ENCODE results near the gene PSRC1.
A peak's percentile ranks its signal among the peaks of the same experiment; 100 is the strongest.

The PSRC1 gene

DNA sequence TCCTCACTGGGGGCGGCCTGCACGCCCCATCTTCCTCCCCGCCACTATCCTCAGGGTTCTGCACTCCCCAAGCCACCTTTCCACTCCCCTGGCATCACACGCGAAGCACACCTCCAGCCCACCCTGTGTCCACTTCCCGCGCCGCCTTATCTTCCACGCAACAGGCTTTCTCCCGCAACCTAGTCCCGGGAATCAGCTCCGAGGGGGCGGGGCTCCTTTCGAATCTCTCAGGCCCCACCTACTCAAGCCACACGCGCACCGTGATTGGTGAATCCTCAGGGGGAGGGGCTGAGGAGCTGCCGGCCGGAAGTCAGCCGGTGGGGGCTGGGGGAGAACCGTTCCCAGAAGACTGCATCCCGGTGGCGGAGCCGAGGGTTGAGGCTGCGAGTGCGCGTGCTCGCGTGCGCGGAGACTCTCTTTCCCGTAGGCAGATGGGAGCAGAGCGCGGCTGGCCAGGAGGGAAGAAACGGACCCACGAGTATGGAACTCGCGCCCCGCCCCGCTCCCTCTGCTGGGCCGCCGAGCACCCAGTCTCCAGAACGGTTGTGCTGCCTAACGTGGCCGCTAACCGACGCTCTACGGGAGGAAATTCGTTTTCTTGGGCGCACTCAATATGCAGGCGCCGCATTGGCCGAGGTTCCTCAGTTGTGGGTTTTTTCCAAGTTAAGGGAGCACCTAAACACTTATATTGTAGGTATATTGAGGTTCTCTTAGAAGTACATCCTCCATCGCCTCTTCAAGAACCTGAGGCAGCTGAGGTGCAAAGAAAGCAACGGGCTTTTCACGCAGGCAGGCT, at the start of gene PSRC1:
Gene PSRC1 (minus strand): TSS at position 194 of the 796 bp plus-strand sequence.
- TF ChIP-seq, protein P1, sequence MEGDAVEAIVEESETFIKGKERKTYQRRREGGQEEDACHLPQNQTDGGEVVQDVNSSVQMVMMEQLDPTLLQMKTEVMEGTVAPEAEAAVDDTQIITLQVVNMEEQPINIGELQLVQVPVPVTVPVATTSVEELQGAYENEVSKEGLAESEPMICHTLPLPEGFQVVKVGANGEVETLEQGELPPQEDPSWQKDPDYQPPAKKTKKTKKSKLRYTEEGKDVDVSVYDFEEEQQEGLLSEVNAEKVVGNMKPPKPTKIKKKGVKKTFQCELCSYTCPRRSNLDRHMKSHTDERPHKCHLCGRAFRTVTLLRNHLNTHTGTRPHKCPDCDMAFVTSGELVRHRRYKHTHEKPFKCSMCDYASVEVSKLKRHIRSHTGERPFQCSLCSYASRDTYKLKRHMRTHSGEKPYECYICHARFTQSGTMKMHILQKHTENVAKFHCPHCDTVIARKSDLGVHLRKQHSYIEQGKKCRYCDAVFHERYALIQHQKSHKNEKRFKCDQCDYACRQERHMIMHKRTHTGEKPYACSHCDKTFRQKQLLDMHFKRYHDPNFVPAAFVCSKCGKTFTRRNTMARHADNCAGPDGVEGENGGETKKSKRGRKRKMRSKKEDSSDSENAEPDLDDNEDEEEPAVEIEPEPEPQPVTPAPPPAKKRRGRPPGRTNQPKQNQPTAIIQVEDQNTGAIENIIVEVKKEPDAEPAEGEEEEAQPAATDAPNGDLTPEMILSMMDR (IDR thresholded peaks at IDR 0.05; ENCODE audit: control insufficient read depth, extremely low read depth, insufficient read depth) = peak; percentile 37
- H3K4me3 ChIP-seq (ENCODE audit: low read depth, low read length) = peak within 1 kb of the TSS; percentile 81
- peak; percentile 83 for DNase-seq (ENCODE audit: low read depth)

DNA sequence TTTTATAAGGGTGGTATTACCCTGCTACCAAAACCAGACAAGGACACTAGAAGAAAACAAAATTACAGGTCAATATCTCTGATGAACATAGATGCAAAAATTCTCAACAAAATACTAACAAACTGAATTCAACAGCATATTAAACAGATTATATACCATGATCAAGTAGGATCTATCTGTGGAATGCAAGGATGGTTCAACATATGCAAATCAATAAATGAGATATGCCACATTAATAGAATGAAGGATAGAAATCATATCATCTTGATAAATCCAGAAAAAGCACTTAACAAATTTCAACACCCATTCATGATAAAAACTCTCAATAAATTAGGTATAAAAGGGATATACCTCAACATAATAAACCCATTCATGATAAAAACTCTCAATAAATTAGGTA, 48.2 kb upstream of the PSRC1 start:
- no peak overlapping the region for H3K4me3 ChIP-seq (ENCODE audit: low read depth, low read length)
- DNase-seq (ENCODE audit: low read depth) = no peak
- TF ChIP-seq, protein P1 (IDR thresholded peaks at IDR 0.05; ENCODE audit: control insufficient read depth, extremely low read depth, insufficient read depth) = no peak

DNA sequence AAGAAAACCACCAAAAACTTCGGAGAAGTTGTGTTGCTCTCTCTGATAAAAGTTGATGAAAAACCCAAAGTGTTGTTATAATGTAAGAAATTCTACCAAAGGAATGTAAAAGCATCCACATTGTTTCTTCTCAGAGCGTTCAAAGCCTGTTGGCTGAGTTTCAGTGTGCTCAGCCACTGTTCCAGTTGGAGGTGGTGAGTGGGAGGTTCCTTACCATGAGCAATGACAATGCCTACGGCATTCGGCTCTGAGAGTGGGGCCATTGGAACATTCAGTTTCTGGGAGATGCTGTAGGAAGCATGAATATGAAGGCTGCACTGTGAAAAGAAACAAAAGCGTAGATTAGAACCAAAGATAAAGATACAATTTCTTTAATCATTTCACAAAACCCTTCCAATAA, 44.3 kb upstream of the PSRC1 start:
- H3K4me3 ChIP-seq (ENCODE audit: low read depth, low read length) = no peak overlapping the region
- TF ChIP-seq, protein P1 (IDR thresholded peaks at IDR 0.05; ENCODE audit: control insufficient read depth, extremely low read depth, insufficient read depth) = no peak
- no peak for DNase-seq (ENCODE audit: low read depth)

DNA sequence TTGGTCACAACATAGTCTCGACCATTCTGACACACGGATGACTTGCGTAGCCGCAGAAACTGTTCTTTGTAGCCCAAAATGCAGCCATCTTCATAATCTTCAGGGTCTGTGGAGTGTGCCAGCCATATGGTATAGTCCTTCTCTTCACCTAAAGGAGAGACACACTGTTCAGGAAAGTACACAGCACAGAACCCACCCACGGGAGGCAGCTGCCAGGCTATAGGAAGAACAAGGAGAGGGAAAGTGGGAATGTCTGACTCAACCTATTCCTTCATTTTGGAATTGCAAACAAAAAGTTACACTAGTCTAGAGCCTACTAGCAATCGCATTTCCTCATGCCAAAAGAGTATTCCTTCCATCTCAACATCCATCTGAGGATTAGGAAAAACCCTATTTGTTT, 40.0 kb upstream of the PSRC1 start:
- TF ChIP-seq, protein P1 (IDR thresholded peaks at IDR 0.05; ENCODE audit: control insufficient read depth, extremely low read depth, insufficient read depth) = no peak
- no peak for DNase-seq (ENCODE audit: low read depth)
- no peak overlapping the region for H3K4me3 ChIP-seq (ENCODE audit: low read depth, low read length)

DNA sequence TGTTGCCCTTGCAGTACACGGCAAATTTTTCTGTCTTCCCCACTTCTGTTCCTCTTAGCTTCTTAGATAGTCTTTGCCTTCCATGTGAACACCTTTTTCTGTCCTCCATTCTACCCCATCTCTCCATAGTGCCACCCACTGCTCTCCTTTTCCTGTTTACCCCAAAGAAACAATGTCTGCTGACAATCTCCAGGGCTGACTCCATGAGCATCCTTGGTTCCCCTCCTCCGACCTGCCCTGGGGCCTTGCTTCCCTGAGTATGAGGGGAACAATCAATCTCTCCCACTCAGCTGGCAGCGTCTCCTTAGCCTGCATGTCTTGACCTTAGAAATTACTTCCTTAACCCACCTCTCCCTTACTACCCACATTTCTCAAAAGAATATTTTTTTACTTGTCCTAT, 36.2 kb upstream of the PSRC1 start:
- TF ChIP-seq, protein P1 (IDR thresholded peaks at IDR 0.05; ENCODE audit: control insufficient read depth, extremely low read depth, insufficient read depth) = no peak
- DNase-seq (ENCODE audit: low read depth) = no peak
- H3K4me3 ChIP-seq (ENCODE audit: low read depth, low read length) = no peak overlapping the region

DNA sequence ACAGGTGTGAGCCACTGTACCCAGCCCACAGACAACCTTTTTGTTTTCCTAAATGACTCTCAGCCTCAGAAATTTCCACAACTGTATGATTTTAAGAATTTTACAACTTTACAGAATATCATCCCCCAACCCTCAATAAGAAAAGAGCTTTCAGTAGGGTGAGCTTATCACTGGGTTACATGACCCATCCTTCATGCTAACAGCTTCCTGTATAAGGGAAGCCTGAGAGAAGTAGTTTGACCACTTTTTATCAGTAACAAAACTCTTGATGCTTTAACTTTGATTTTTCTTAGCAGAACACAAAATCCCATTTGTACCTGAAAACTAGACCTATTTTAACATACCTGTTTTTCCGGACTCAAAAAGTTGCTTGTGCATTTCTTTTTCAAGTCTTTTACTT, 33.6 kb upstream of the PSRC1 start:
- TF ChIP-seq, protein P1 (IDR thresholded peaks at IDR 0.05; ENCODE audit: control insufficient read depth, extremely low read depth, insufficient read depth) = no peak
- no peak for DNase-seq (ENCODE audit: low read depth)
- no peak overlapping the region for H3K4me3 ChIP-seq (ENCODE audit: low read depth, low read length)

DNA sequence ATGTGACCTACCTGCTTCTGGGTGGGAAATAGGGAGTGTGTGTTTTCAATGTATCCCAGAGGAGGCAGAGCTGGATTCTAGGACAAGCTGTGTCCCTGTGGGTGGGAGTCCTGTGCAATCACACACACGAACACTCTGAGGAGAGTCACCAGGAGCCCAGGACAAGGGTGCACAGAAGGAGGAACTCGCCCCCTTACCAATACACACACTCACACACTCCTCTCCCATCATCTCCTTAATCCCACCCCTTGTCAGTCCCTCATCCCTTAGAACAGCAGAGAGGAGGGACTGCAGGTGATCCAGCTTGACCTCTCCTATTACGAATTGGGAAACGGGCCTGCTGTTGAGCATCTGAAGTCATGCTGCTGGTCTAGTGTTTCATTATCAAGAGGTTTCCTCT, 32.3 kb upstream of the PSRC1 start:
- no peak for DNase-seq (ENCODE audit: low read depth)
- no peak overlapping the region for H3K4me3 ChIP-seq (ENCODE audit: low read depth, low read length)
- TF ChIP-seq, protein P1 (IDR thresholded peaks at IDR 0.05; ENCODE audit: control insufficient read depth, extremely low read depth, insufficient read depth) = no peak

Measured in LNCaP clone FGC (cell line).